Central memory CD8-positive, alpha-beta T cell (primary cell): Measurements from ENCODE around the gene P2RX7.
"Not testable (repeated sequence)": the region's sequence is repeated elsewhere in the genome, so short reads cannot be mapped to it uniquely, and the experiment has no call there.

Source experiments
- ATAC-seq: fragments of 150-1000 bp; cut with Tn5 transposase; replicated peaks from 2 replicates; pipeline ENCODE4 v1.10.0; 2022; ENCODE audit warnings: mild to moderate bottlenecking, moderate FRiP score, moderate number of reproducible peaks; ENCODE audit not compliant: poor library complexity, severe bottlenecking; ENCODE audit errors: extremely low read depth
- DNase-seq, 2 donors: peaks; one replicate each; pipeline ENCODE4 v3.0.0; 2021; ENCODE audit warnings: low spot score in 2 of 2
- H3K27ac Mint-ChIP-seq: one replicate; pipeline ENCODE4 v1.8.0; 2022; ENCODE audit warnings: low read depth, mild to moderate bottlenecking, moderate library complexity, mixed read lengths
- H3K27me3 Mint-ChIP-seq: one replicate; pipeline ENCODE4 v1.8.0; 2022; ENCODE audit warnings: mixed read lengths
- H3K36me3 Mint-ChIP-seq: one replicate; pipeline ENCODE4 v1.8.0; 2022; ENCODE audit warnings: mild to moderate bottlenecking, moderate library complexity, mixed read lengths; ENCODE audit not compliant: insufficient read depth
- H3K4me1 Mint-ChIP-seq: one replicate; pipeline ENCODE4 v1.8.0; 2022; ENCODE audit warnings: mixed read lengths
- H3K4me3 Mint-ChIP-seq: one replicate; pipeline ENCODE4 v1.8.0; 2022; ENCODE audit warnings: mild to moderate bottlenecking, moderate library complexity, mixed read lengths
- H3K9me3 Mint-ChIP-seq: one replicate; pipeline ENCODE4 v1.8.0; 2022; ENCODE audit warnings: mixed read lengths

P2RX7 gene

DNA sequence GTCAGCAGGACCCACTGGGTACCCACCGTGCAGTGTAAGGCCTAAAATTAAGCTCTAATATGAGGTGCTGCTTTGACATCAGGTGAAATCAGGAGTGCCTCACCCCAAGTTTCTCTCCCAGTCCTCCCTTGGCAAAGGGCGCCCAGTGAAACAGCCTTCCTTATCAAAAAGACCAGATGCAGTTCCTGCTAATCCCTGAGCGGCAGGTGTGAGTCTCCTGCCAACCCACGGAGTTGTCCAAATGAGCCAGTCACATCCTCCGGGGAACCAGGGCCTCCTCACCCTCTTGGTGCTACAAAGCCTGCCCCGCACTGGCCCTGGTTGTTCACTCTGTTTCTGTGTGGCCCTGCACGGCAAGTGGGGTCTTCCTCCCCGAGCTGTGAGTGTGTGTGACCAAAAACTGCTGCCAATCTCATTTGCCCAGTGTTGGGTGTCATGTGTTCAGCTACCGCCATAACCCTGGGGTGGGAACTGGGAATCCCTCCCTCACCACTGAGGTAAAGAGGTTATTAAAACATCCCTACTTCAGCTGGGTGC lies 57.0 kb downstream of the P2RX7 start:
- no peaks in the 10 kb centered on the region for H3K27me3 Mint-ChIP-seq
- no peaks in the 10 kb centered on the region for H3K4me1 Mint-ChIP-seq
- ATAC-seq (no peak), DNase-seq (no peak)
- no peaks in the 10 kb centered on the region for H3K36me3 Mint-ChIP-seq
- no peak overlapping the region for H3K4me3 Mint-ChIP-seq
- H3K27ac Mint-ChIP-seq = no peak overlapping the region
- no peaks in the 10 kb centered on the region for H3K9me3 Mint-ChIP-seq

DNA sequence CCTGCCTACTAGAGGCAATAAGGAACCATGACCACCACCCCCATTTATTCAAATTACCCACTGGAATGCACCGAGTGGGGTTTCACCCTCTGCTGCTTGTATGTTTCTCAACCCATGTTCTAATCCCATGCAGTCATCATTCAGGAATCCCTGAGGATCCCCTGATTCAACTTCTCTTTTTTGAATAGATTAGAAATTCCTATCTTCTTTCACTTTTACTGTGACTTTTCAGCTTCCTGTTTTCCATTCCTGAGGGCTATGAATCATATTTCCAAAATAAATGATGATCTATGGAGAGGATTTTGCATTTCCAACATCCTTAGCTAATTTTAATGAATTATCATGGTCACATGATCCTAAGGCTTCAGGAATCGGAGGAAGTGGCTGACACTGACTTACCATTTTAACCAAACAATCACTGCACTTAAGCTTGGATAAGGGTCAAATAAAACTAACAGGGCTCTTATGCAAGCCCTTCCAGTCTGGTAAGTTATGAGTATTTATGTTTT lies 57.9 kb downstream of the P2RX7 start:
- Mint-ChIP-seq H3K4me1 (no peaks in the 10 kb centered on the region), H3K9me3 (no peaks in the 10 kb centered on the region), H3K36me3 (no peaks in the 10 kb centered on the region), H3K4me3 (no peak overlapping the region), H3K27ac (no peak overlapping the region), H3K27me3 (no peaks in the 10 kb centered on the region)
- DNase-seq = no peak
- no peak for ATAC-seq

DNA sequence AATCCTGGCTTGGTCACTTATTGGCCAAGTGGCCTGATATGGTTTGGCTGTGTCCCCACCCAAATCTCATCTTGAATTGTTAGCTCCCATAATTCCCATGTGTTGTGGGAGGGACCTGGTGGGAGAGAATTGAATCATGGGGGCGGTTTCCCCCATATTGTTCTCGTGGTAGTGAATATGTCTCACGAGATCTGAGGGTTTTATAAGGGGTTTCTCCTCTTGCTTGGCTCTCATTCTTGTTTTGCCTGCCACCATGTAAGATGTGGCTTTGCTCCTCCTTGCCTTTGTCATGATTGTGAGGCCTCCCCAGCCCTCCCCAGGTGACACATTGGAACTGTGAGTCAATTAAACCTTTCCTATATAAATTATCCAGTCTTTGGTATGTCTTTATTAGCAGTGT lies 58.5 kb downstream of the P2RX7 start:
- Mint-ChIP-seq H3K4me1 (no peaks in the 10 kb centered on the region), H3K9me3 (no peaks in the 10 kb centered on the region), H3K27me3 (no peaks in the 10 kb centered on the region), H3K36me3 (no peaks in the 10 kb centered on the region), H3K27ac (no peak overlapping the region), H3K4me3 (no peak overlapping the region)
- DNase-seq = no peak
- no peak for ATAC-seq

DNA sequence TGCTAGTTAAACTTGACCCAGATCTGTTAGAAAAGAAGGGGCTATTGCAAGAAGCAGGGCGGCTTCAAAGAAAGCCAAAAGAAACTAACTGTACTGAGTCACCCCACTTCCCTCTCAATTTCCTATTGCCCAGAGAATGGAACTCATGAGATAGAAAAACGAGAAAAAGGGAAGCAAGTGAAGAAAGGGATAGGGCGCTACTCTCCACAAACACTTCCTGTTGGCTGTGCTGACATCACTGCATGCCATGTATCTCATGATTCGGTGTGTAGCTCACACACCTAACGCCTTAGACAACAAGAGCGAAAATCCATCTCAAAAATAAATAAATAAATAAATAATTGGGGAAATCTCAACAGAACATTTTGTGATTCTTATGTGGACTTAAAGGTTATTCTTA lies 64.2 kb downstream of the P2RX7 start:
- Mint-ChIP-seq H3K27ac (no peak overlapping the region), H3K9me3 (no peaks in the 10 kb centered on the region), H3K27me3 (no peaks in the 10 kb centered on the region), H3K4me1 (no peaks in the 10 kb centered on the region), H3K36me3 (no peaks in the 10 kb centered on the region), H3K4me3 (no peak overlapping the region)
- DNase-seq (no peak), ATAC-seq (peak; percentile 32)

DNA sequence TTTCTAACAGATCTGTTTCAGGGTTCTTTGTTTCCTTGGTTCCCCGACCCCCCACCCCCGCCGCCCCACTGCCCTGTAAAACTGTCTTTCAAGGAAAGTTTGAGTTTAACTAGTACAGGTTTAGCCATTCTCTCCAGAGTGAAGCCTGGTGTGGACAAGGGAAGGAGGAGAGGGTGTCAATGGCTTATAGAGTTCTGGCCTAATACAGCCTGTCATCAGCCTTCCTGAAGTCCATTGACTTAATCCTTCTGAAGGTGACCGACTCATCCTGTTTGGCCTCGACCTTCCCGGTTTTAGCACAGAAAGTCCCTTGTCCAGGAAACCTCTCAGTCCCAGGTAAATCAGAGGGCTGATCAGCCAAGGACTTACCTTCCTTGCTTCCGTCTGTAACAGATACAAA lies 66.3 kb downstream of the P2RX7 start:
- Mint-ChIP-seq H3K4me3 (no peak overlapping the region), H3K36me3 (no peaks in the 10 kb centered on the region), H3K4me1 (no peaks in the 10 kb centered on the region), H3K27me3 (no peaks in the 10 kb centered on the region), H3K9me3 (no peaks in the 10 kb centered on the region), H3K27ac (no peak overlapping the region)
- ATAC-seq (no peak), DNase-seq (no peak)

DNA sequence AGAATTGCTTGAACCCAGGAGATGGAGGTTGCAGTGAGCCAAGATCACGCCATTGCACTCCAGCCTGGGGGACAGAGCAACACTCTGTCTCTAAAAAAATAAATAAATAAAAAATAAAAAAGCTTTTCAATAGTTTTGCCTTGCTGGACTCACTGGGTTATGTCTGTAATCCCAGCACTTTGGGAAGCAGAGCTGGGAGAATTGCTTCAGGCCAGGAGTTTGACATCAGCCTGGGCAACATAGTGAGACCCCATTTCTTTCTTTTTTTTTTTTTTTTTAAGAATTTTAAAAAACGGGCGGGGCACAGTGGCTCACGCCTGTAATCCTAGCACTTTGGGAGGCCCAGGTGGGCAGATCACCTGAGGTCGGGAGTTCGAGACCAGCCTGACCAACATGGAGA lies 68.5 kb downstream of the P2RX7 start:
- H3K4me3 Mint-ChIP-seq, H3K36me3 Mint-ChIP-seq, H3K27me3 Mint-ChIP-seq, H3K4me1 Mint-ChIP-seq, H3K27ac Mint-ChIP-seq, H3K9me3 Mint-ChIP-seq, ATAC-seq, DNase-seq: not testable (repeated sequence)

DNA sequence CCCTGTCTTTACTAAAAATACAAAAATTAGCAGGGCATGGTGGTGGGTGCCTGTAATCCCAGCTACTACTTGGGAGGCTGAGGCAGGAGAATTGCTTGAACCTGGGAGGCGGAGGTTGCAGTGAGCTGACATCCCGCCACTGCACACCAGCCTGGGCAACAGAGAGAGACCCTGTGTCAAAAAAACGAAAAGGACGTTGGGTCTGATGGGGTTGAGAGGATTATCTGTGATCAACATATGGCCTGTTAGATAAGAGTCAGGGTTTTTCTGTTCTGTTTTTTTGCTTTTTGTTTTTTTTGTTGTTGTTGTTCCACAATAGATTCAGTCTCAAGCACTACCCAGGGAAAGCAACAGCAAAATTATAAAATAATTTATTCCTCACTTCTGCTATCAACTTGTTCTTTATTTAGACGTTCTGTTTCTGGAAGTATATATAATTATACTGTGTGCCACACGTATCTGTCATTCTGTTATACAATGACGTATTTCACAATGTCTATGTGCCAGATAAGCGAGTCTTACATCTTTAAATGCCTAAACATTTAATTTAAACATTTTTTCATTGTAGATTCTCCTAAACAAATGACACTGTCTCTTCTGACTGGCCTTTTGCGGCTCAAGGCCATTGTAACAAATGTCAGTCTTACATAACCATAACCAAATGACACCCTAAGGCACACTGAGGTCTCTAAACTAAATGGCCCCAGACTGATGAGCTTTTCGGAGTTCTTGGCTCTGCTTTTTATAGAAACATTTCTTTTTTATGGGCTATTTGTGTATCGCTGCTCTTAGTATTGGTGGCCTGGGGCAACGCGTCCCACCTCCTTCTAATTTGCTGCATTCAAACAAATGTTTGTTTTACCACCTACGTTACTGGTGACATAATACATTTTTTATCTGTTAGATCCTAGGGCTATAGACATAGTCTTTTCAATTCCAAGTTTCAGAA lies 70.0 kb downstream of the P2RX7 start:
- Mint-ChIP-seq H3K4me3 (no peak overlapping the region), H3K36me3 (no peaks in the 10 kb centered on the region), H3K27me3 (no peaks in the 10 kb centered on the region), H3K9me3 (no peaks in the 10 kb centered on the region), H3K4me1 (no peaks in the 10 kb centered on the region), H3K27ac (no peak overlapping the region)
- DNase-seq = no peak
- no peak for ATAC-seq

DNA sequence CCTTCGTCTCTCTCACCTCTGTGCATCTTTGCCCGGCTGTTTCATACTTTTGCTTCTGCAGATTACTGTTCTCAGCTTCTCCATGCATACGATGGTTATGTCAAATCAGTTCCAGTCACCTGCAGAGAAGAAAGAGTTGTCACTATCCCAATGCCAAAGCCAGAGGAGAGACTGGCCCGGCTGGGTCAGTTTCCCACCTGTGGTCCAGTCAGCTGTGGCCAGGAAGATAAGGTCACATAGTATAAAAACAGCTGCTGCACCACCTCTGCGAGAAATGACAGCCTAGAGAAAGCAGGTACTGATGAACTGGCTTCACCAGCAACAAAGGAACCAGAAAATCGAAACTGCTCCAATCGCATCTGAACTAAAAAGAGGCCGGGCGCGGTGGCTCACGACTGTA lies 70.8 kb downstream of the P2RX7 start:
- no peak overlapping the region for H3K4me3 Mint-ChIP-seq
- no peaks in the 10 kb centered on the region for H3K9me3 Mint-ChIP-seq
- ATAC-seq = no peak
- no peaks in the 10 kb centered on the region for H3K36me3 Mint-ChIP-seq
- H3K27ac Mint-ChIP-seq = no peak overlapping the region
- H3K27me3 Mint-ChIP-seq = no peaks in the 10 kb centered on the region
- DNase-seq = no peak
- H3K4me1 Mint-ChIP-seq = no peaks in the 10 kb centered on the region

DNA sequence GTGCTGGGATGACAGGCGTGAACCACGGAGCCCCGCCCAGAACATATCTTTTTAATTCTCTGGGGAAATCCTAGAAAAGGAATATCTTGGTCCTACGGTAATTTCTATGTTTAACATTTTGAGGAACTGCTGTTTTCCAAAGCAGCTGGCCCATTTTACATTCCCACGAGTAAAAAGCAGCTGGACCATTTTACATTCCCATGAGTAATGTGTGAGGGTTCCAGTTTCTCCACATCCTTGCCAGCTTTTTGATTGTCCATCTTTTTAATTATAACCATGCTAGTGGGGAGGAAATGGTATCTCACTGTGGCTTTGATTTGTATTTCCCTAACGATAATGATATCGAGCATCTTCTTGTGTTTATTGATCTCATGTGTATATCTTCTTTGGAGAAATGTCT lies 72.8 kb downstream of the P2RX7 start:
- H3K36me3 Mint-ChIP-seq = peaks cover 7% of the 10 kb centered on the region
- ATAC-seq (no peak), DNase-seq (no peak)
- no peaks in the 10 kb centered on the region for H3K9me3 Mint-ChIP-seq
- no peak overlapping the region for H3K27ac Mint-ChIP-seq
- H3K4me3 Mint-ChIP-seq = no peak overlapping the region
- H3K4me1 Mint-ChIP-seq = peaks cover 7% of the 10 kb centered on the region
- H3K27me3 Mint-ChIP-seq = no peaks in the 10 kb centered on the region

DNA sequence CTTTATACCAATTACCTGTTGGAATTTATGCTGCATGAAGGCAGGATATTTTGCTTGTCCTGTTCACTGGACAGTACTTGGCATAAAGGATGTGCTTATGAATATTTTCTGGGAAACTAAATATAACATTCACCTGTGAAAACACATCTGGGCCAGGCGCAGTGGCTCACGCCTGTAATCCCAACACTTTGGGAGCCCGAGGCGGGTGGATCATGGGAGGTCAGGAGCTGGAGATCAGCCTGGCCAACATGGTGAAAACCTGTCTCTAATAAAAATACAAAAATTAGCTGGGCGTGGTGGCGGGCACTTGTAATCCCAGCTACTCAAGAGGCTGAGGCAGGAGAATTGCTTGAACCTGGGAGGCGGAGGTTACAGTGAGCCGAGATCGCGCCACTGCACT lies 75.9 kb downstream of the P2RX7 start:
- peaks cover 17% of the 10 kb centered on the region for H3K4me1 Mint-ChIP-seq
- H3K27ac Mint-ChIP-seq = peak overlapping the region; percentile 93
- H3K9me3 Mint-ChIP-seq, H3K27me3 Mint-ChIP-seq, ATAC-seq, DNase-seq: not testable (repeated sequence)
- H3K4me3 Mint-ChIP-seq = peak overlapping the region; percentile 85
- peaks cover 13% of the 10 kb centered on the region for H3K36me3 Mint-ChIP-seq

DNA sequence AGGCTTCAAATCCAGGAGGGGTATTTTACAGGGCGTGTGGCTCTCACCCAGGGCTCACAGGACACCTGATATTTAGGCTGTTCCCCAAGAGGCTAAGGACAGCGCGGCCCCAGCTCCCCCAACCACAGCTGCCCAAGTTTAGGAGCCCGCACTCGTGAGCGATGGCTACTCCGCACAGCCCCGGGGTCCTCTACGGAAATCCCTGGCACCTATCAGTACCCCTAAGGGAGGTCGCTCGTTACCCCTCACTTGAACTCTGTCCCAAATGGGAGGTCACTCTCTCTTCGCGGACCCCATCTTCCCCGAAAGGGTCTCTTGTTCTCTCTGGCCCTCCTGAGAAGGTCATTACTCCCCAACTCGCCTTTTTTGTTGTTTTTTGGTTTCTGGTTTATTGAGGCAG lies 76.5 kb downstream of the P2RX7 start:
- Mint-ChIP-seq H3K27ac (peak overlapping the region; percentile 93), H3K9me3 (no peaks in the 10 kb centered on the region), H3K27me3 (no peaks in the 10 kb centered on the region), H3K4me3 (peak overlapping the region; percentile 85), H3K4me1 (peaks cover 19% of the 10 kb centered on the region), H3K36me3 (peaks cover 13% of the 10 kb centered on the region)
- DNase-seq (no peak), ATAC-seq (no peak)

DNA sequence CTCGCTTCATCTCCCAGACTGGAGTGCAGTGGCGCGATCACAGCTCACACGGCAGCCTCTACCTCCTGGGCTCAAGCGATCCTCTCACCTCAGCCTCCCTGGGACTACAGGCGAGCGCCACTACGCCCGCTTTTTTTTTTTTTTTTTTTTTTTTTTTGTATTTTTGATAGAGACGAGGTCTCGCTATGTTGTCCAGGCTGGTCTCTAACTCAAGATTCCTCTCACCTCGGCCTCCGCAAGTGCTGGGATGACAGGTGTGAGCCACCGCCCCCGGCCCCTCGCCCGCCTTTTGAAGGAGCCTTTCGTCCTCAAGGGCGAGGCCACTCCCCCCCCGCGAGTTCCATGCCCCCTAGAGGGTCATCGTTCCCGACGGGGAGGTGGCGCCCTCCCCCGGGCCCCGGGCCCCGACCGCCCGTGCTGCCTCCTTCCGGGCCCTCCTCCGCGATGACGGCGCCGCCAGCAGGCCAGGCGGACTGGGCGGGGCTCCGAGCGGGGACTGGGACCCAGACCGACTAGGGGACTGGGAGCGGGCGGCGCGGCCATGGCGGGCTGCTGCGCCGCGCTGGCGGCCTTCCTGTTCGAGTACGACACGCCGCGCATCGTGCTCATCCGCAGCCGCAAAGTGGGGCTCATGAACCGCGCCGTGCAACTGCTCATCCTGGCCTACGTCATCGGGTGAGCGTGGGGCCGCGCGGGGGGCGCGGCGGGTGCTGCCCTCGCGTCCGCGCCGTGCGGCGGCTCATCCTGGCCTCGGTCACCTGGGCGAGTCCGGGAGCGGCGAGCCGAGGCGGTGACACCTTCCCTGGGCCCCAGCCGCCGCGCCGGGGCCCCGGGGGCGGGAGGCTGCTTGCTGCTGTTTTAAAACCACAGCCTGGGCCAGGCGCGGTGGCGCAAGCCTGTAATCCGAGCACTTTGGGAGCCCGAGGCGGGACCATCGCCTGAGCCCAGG lies 77.2 kb downstream of the P2RX7 start, which contains the start of gene P2RX4:
Gene P2RX4 (plus strand): TSS at position 506 of the 949 bp plus-strand sequence. CDS start 36 bp downstream, at position 542.
- H3K4me3 Mint-ChIP-seq = peak within 1 kb of the TSS; percentile 85
- ATAC-seq = peak; percentile 84

More for the DNA sequence above, 77.2 kb downstream of the P2RX7 start, which contains the start of gene P2RX4:
- peak; percentile 77 to 81 for DNase-seq
- Mint-ChIP-seq H3K27me3 (no peaks in the 10 kb centered on the region), H3K4me1 (peaks cover 26% of the 10 kb centered on the region), H3K27ac (peak within 1 kb of the TSS; percentile 93), H3K36me3 (peaks cover 13% of the 10 kb centered on the region), H3K9me3 (no peaks in the 10 kb centered on the region)
